Neural progenitor cell (in vitro differentiated cells): ENCODE results near the gene GLB1L2. TPM values are rescaled to one million over a fixed set of nuclear protein-coding genes. Genes with fewer than 3 reads are reported as not detected.

Experiments used
- DNase-seq: peaks from one replicate; pipeline ENCODE4 v3.0.0-alpha.2; 2016; ENCODE audit warnings: low spot score
- H2AFZ ChIP-seq: fragments of 200-600 bp; sonication (generic); replicated peaks from 2 replicates; pipeline ENCODE4 v1.6.1; 2016; ENCODE audit warnings: antibody characterized with exemption
- H3F3A ChIP-seq: fragments of 200-600 bp; sonication (generic); 2 replicates; pipeline ENCODE4 v1.6.1; 2016; ENCODE audit warnings: antibody characterized with exemption, low read depth
- H3K27ac ChIP-seq: fragments of 200-600 bp; sonication (generic); 2 replicates; pipeline ENCODE4 v1.5.1; 2016; ENCODE audit warnings: mild to moderate bottlenecking
- H3K27me3 ChIP-seq: fragments of 200-600 bp; sonication (generic); 2 replicates; pipeline ENCODE4 v1.6.1; 2016; ENCODE audit warnings: mild to moderate bottlenecking, moderate library complexity
- H3K36me3 ChIP-seq: fragments of 200-600 bp; sonication (generic); 2 replicates; pipeline ENCODE4 v1.5.1; 2016
- H3K4me1 ChIP-seq: fragments of 200-600 bp; sonication (generic); 2 replicates; pipeline ENCODE4 v1.6.1; 2016; ENCODE audit warnings: mixed run types
- H3K4me2 ChIP-seq: fragments of 200-600 bp; sonication (generic); 2 replicates; pipeline ENCODE4 v1.6.1; 2016
- H3K4me3 ChIP-seq: fragments of 200-600 bp; sonication (generic); 2 replicates; pipeline ENCODE4 v1.5.1; 2016
- H3K79me2 ChIP-seq: fragments of 200-600 bp; sonication (generic); 2 replicates; pipeline ENCODE4 v1.6.1; 2016; ENCODE audit warnings: low read depth
- H3K9ac ChIP-seq: fragments of 200-600 bp; sonication (generic); 2 replicates; pipeline ENCODE4 v1.6.1; 2016
- H3K9me3 ChIP-seq: fragments of 200-600 bp; sonication (generic); 2 replicates; pipeline ENCODE4 v1.5.1; 2016; ENCODE audit warnings: low read depth
- H4K20me1 ChIP-seq: fragments of 200-600 bp; sonication (generic); 2 replicates; pipeline ENCODE4 v1.6.1; 2016; ENCODE audit warnings: low read depth
- H3K27ac Mint-ChIP-seq: 3 replicates; pipeline ENCODE4 v1.8.0; 2021; ENCODE audit warnings: mixed read lengths
- H3K27me3 Mint-ChIP-seq: 2 replicates; pipeline ENCODE4 v1.8.0; 2022; ENCODE audit warnings: low read depth, mild to moderate bottlenecking, inconsistent platforms, moderate library complexity, mixed read lengths; ENCODE audit not compliant: insufficient read depth
- H3K36me3 Mint-ChIP-seq: 3 replicates; pipeline ENCODE4 v1.8.0; 2021; ENCODE audit warnings: mixed read lengths
- H3K4me1 Mint-ChIP-seq: 3 replicates; pipeline ENCODE4 v1.8.0; 2021; ENCODE audit warnings: mixed read lengths
- H3K4me3 Mint-ChIP-seq: 3 replicates; pipeline ENCODE4 v1.8.0; 2021; ENCODE audit warnings: mild to moderate bottlenecking, moderate library complexity, mixed read lengths
- H3K9me3 Mint-ChIP-seq: 3 replicates; pipeline ENCODE4 v1.8.0; 2020; ENCODE audit warnings: mixed read lengths
- CTCF ChIP-seq: fragments of 200-600 bp; sonication (generic); IDR thresholded peaks from 2 replicates; pipeline ENCODE4 v1.5.1; 2017; ENCODE audit warnings: antibody characterized with exemption, mild to moderate bottlenecking
- EZH2 ChIP-seq: fragments of 200-600 bp; sonication (generic); IDR thresholded peaks from 2 replicates; pipeline ENCODE4 v1.6.1; 2017; ENCODE audit warnings: antibody characterized with exemption, mild to moderate bottlenecking, moderate library complexity
- EZH2phosphoT487 ChIP-seq: fragments of 200-600 bp; sonication (generic); IDR thresholded peaks from 2 replicates; pipeline ENCODE4 v1.6.1; 2017; ENCODE audit warnings: antibody characterized with exemption
- total RNA-seq: library from RNA; depleted of rRNA; stranded (reverse); fragments of >200 nt; gene quantifications from 2 replicates; pipeline ENCODE4 v1.2.3, GENCODE V29; 2015; ENCODE audit warnings: low replicate concordance

GLB1L2 gene
- total RNA-seq, 1 donor from 2014 or later: 2.0 TPM

- Mint-ChIP-seq H3K9me3 (no peaks in the 10 kb centered on the region), H3K4me1 (no peaks in the 10 kb centered on the region), H3K36me3 (peaks cover 12% of the 10 kb centered on the region), H3K27me3 (peaks cover 4% of the 10 kb centered on the region), H3K4me3 (no peak overlapping the region), H3K27ac (no peak overlapping the region)
- Histone ChIP-seq H3K27me3 (no peaks in the 10 kb centered on the region), H3K9ac (no peak overlapping the region), H3K4me2 (no peak overlapping the region), H3K4me1 (no peaks in the 10 kb centered on the region), H4K20me1 (no peaks in the 10 kb centered on the region), H3F3A (no peaks in the 10 kb centered on the region), H2AFZ (no peak overlapping the region), H3K79me2 (no peaks in the 10 kb centered on the region), H3K36me3 (no peaks in the 10 kb centered on the region), H3K4me3 (no peak overlapping the region), H3K9me3 (no peaks in the 10 kb centered on the region), H3K27ac (no peak overlapping the region)
- TF ChIP-seq EZH2phosphoT487 (no peak), EZH2 (no peak), CTCF (no peak)
- DNase-seq: no peak
Observed at GRCh38 chr11:134347441-134347840, 15.7 kb downstream of the GLB1L2 start.

- no peak overlapping the region for H3K4me2 ChIP-seq
- DNase-seq: no peak
- no peaks in the 10 kb centered on the region for H3K36me3 ChIP-seq
- peaks cover 6% of the 10 kb centered on the region for H3K9me3 Mint-ChIP-seq
- no peaks in the 10 kb centered on the region for H4K20me1 ChIP-seq
- no peaks in the 10 kb centered on the region for H3K9me3 ChIP-seq
- no peak for TF ChIP-seq CTCF
- TF ChIP-seq EZH2phosphoT487: no peak
- TF ChIP-seq EZH2: no peak
- peaks cover 15% of the 10 kb centered on the region for H3K36me3 Mint-ChIP-seq
- H3K9ac ChIP-seq: no peak overlapping the region
- no peaks in the 10 kb centered on the region for H3K79me2 ChIP-seq
- no peaks in the 10 kb centered on the region for H3F3A ChIP-seq
- no peaks in the 10 kb centered on the region for H3K4me1 ChIP-seq
- no peak overlapping the region for H3K4me3 ChIP-seq
- H3K27ac Mint-ChIP-seq: no peak overlapping the region
- H3K4me3 Mint-ChIP-seq: no peak overlapping the region
- H3K27me3 Mint-ChIP-seq: no peaks in the 10 kb centered on the region
- no peaks in the 10 kb centered on the region for H3K27me3 ChIP-seq
- H3K4me1 Mint-ChIP-seq: no peaks in the 10 kb centered on the region
- H3K27ac ChIP-seq: no peak overlapping the region
- H2AFZ ChIP-seq: no peak overlapping the region
Observed at GRCh38 chr11:134349109-134349801, 17.5 kb downstream of the GLB1L2 start.

- Mint-ChIP-seq H3K9me3 (peaks cover 6% of the 10 kb centered on the region), H3K27ac (no peak overlapping the region), H3K4me3 (no peak overlapping the region), H3K4me1 (no peaks in the 10 kb centered on the region), H3K27me3 (no peaks in the 10 kb centered on the region), H3K36me3 (peaks cover 15% of the 10 kb centered on the region)
- TF ChIP-seq EZH2phosphoT487 (no peak), EZH2 (no peak), CTCF (no peak)
- Histone ChIP-seq H3K4me1 (no peaks in the 10 kb centered on the region), H3K79me2 (no peaks in the 10 kb centered on the region), H3F3A (no peaks in the 10 kb centered on the region), H3K27me3 (no peaks in the 10 kb centered on the region), H3K36me3 (no peaks in the 10 kb centered on the region), H3K9ac (no peak overlapping the region), H3K9me3 (no peaks in the 10 kb centered on the region), H3K27ac (no peak overlapping the region), H3K4me2 (no peak overlapping the region), H2AFZ (no peak overlapping the region), H4K20me1 (no peaks in the 10 kb centered on the region), H3K4me3 (no peak overlapping the region)
- DNase-seq: no peak
Observed at GRCh38 chr11:134349802-134350355, 18.1 kb downstream of the GLB1L2 start.
